ENCODE measurements around the gene CDK17. TPM values are rescaled to one million over a fixed set of nuclear protein-coding genes. Genes with fewer than 3 reads are reported as not detected.
"Not testable (repeated sequence)": the region's sequence is repeated elsewhere in the genome, so short reads cannot be mapped to it uniquely, and the experiment has no call there.

CDK17 gene
- total and polyA plus RNA-seq, 12 donors, result 8.5 to 32.4 (median 21.0) TPM

- TF ChIP-seq CTCF (IDR thresholded peaks at IDR 0.05), result no peak
- Histone ChIP-seq H3K36me3 (no peaks in the 10 kb centered on the region), H3K4me3 (no peak overlapping the region), H3K27me3 (no peaks in the 10 kb centered on the region), H3K27ac (no peak overlapping the region), H3K4me1 (peaks cover 0 to 75% (median 23%) of the 10 kb centered on the region in 9 donors), H3K9me3 (peaks cover 0 to 18% (median 0%) of the 10 kb centered on the region in 11 donors)
- intact Hi-C loops (cut with DNase I), result loop anchor here in 1 of 10 donors (10.0 kb wide), 1 partner anchor 59 kb away; no protein-coding TSS in a partner anchor
- ATAC-seq (no peak), DNase-seq (no peak)
- 76 to 84% methylated on average over 4 of the region's 4 CpGs for WGBS, 2 donors
Measured at GRCh38 chr12:96383371-96383770, 16.9 kb downstream of the CDK17 start.

DNA sequence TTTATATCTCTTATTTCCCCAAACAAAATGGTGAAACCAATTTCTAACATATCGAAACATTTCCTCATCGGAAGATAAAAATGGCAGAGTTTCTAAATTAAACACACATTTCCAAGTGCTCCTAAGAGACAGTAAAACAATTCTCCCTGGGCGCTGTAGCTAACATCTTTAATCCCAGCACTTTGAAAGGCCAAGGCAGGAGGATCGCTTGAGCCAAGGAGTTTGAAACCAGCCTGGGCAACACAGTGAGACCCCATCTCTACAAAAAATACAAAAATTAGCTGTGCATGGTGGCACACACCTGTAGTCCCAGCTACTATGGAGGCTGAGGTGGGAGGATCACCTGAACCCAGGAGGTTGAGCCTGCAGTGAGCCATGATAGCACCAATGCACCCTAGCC, 20.5 kb downstream of the CDK17 start:
- intact Hi-C loops (cut with DNase I), result loop anchor here in 2 of 10 donors (5.0 to 10.0 kb wide), 2 partner anchors 55 to 72 kb away; no protein-coding TSS in a partner anchor
- not testable (repeated sequence) for H3K27ac ChIP-seq, H3K27me3 ChIP-seq, ATAC-seq, H3K4me3 ChIP-seq, DNase-seq, H3K36me3 ChIP-seq
- Histone ChIP-seq H3K9me3 (peaks cover 0 to 24% (median 0%) of the 10 kb centered on the region in 11 donors), H3K4me1 (peaks cover 5 to 82% (median 42%) of the 10 kb centered on the region in 9 donors)
- WGBS, 2 donors, result 97 to 98% methylated on average over 4 of the region's 4 CpGs

DNA sequence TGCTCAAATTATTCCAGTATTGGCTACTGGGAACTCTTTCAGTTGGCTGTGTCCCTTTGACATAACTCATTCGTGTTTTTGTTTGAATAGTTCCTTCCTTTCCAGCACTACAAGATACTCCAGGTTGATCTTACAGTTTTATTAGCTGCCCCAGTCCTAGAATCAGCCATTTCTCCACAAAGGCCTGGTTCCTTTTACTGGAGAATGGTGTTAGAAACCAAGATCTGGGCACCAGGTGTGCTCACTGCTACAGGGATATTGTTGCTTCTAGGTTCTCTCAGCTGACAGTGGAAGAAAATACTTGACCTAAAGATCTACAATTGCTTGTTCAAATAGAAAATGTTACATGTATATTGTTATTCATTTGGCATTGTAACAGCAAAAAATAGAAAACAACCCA, 21.9 kb downstream of the CDK17 start:
- Histone ChIP-seq H3K36me3 (no peaks in the 10 kb centered on the region), H3K27me3 (no peaks in the 10 kb centered on the region), H3K4me3 (no peak overlapping the region), H3K27ac (peak overlapping the region in 1 of 10 donors; percentile 45), H3K9me3 (peaks cover 0 to 21% (median 0%) of the 10 kb centered on the region in 11 donors), H3K4me1 (peaks cover 5 to 81% (median 51%) of the 10 kb centered on the region in 9 donors)
- no peak for TF ChIP-seq CTCF (IDR thresholded peaks at IDR 0.05)
- intact Hi-C loops (cut with DNase I), result loop anchor here in 1 of 10 donors (5.0 kb wide), 1 partner anchor 71 kb away; no protein-coding TSS in a partner anchor
- DNase-seq, result no peak
- WGBS, 2 donors, result 48 to 62% methylated on average over 1 of the region's 1 CpG
- ATAC-seq, result no peak

DNA sequence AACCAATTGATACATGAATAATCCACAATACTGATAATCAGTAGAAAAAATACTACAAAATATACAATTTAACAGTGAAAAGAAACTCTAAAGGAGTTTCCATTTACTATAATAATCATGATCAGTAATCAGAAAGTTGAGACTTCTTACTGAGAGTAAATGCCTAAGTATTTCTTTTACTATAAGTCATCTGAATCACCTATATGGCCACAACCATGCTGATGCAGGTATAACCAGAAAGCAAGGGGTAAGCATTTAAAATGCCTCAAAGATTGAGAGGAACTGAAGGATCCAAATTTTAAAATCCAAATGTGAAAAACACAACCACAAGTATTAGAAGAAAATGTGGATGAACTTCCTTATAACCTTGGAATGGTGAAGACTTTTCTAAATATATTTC, 23.4 kb downstream of the CDK17 start:
- Histone ChIP-seq H3K4me3 (no peak overlapping the region), H3K27ac (peak overlapping the region in 5 of 10 donors; percentile 4 to 57 (median 41)), H3K27me3 (no peaks in the 10 kb centered on the region), H3K4me1 (peaks cover 5 to 81% (median 61%) of the 10 kb centered on the region in 9 donors), H3K9me3 (peaks cover 0 to 10% (median 0%) of the 10 kb centered on the region in 11 donors), H3K36me3 (no peaks in the 10 kb centered on the region)
- ATAC-seq (no peak), DNase-seq (no peak)
- TF ChIP-seq CTCF (IDR thresholded peaks at IDR 0.05), result no peak
- intact Hi-C loops (cut with DNase I), result loop anchor here in 2 of 10 donors (2.0 to 5.0 kb wide), 2 partner anchors 20 to 70 kb away; no protein-coding TSS in a partner anchor

Measured in heart right ventricle (tissue), 16 donors.